Gastrocnemius medialis (tissue), 4 donors: ENCODE results near the gene AMPH.

ENCODE experiments used
- CTCF ChIP-seq, 5 experiments: fragments of 450-650 bp in 3 of 5; fragments of 200-600 bp in 2 of 5; sonication (generic) in 2 of 5; IDR thresholded peaks in 4 of 5; conservative IDR thresholded peaks in 1 of 5; 1 replicate in 4 of 5; 2 replicates in 1 of 5; pipeline ENCODE4 v1.5.1; 2016 to 2019; ENCODE audit warnings: antibody characterized with exemption in 5 of 5, mild to moderate bottlenecking in 3 of 5, moderate library complexity in 3 of 5
- POLR2A ChIP-seq, 2 donors: fragments of 450-650 bp; IDR thresholded peaks; one replicate each; pipeline ENCODE4 v1.6.1; 2017; ENCODE audit warnings: antibody characterized with exemption in 2 of 2, mild to moderate bottlenecking in 2 of 2, moderate library complexity in 2 of 2

GRCh38 chr7:38335128-38335491, 296.1 kb downstream of the AMPH start:
- TF ChIP-seq CTCF (IDR thresholded peaks at IDR 0.05 in 4 of 5, conservative IDR thresholded peaks at IDR 0.05 in 1 of 5) (no peak), POLR2A (IDR thresholded peaks at IDR 0.05) (no peak)
